HepG2 (cell line): ENCODE data around the gene RIPK1. TPM values are rescaled to one million over a fixed set of nuclear protein-coding genes. Genes with fewer than 3 reads are reported as not detected.

Experiments used
- AGO2 ChIP-seq: fragments of 200-400 bp; formaldehyde crosslinking; optimal IDR thresholded peaks from 2 replicates; pipeline ENCODE3; 2017; ENCODE audit warnings: mild to moderate bottlenecking, low read depth, low read length, moderate library complexity
- ARID5B ChIP-seq: IDR thresholded peaks from 2 replicates; pipeline ENCODE4 v1.4.0; 2020; ENCODE audit warnings: mild to moderate bottlenecking, missing genetic modification reagents
- ATF2 ChIP-seq: sonication (generic); formaldehyde crosslinking; IDR thresholded peaks from 2 replicates; pipeline ENCODE4 v1.4.0; 2020; ENCODE audit warnings: missing genetic modification reagents
- FOXA1 ChIP-seq, 2 experiments: fragments of 450-650 bp in 1 of 2; sonication (generic) in 1 of 2; formaldehyde crosslinking in 1 of 2; IDR thresholded peaks; 2 replicates each; pipeline versions ENCODE4 v1.4.0 to v1.6.1; 2016 to 2020; ENCODE audit warnings: missing genetic modification reagents in 1 of 2
- FOXK2 ChIP-seq: fragments of 450-650 bp; IDR thresholded peaks from 2 replicates; pipeline ENCODE4 v1.6.1; 2016
- HHEX ChIP-seq: IDR thresholded peaks from 2 replicates; pipeline ENCODE4 v1.6.1; 2016; ENCODE audit warnings: control low read depth
- HNRNPK ChIP-seq: fragments of 200-400 bp; formaldehyde crosslinking; IDR thresholded peaks from 2 replicates; pipeline ENCODE4 v1.6.1; 2018; ENCODE audit warnings: low read length, low read depth, moderate library complexity, mild to moderate bottlenecking; ENCODE audit not compliant: poor library complexity, severe bottlenecking
- KDM5B ChIP-seq: sonication (generic); formaldehyde crosslinking; IDR thresholded peaks from 2 replicates; pipeline ENCODE4 v1.4.0; 2020; ENCODE audit warnings: missing genetic modification reagents, mild to moderate bottlenecking, borderline replicate concordance
- MTERF4 ChIP-seq: sonication (generic); formaldehyde crosslinking; IDR thresholded peaks from 2 replicates; pipeline ENCODE4 v1.8.0; 2023; ENCODE audit warnings: mild to moderate bottlenecking, missing genetic modification reagents
- SIX4 ChIP-seq: sonication (generic); formaldehyde crosslinking; IDR thresholded peaks from 2 replicates; pipeline ENCODE4 v1.4.0; 2020; ENCODE audit warnings: missing genetic modification reagents
- SP2 ChIP-seq: sonication (generic); formaldehyde crosslinking; IDR thresholded peaks from 2 replicates; pipeline ENCODE4 v1.5.1; 2020; ENCODE audit warnings: mild to moderate bottlenecking, missing genetic modification reagents
- SRSF4 ChIP-seq: fragments of 200-400 bp; formaldehyde crosslinking; IDR thresholded peaks from one replicate; pipeline ENCODE4 v1.6.1; 2018; ENCODE audit warnings: mild to moderate bottlenecking, low read depth, low read length, moderate library complexity; ENCODE audit not compliant: poor library complexity, severe bottlenecking
- STAT5B ChIP-seq: sonication (generic); formaldehyde crosslinking; IDR thresholded peaks from 2 replicates; pipeline ENCODE4 v1.4.0; 2020; ENCODE audit warnings: missing genetic modification reagents
- TARDBP ChIP-seq: sonication (generic); formaldehyde crosslinking; IDR thresholded peaks from 2 replicates; pipeline ENCODE4 v1.8.0; 2022; ENCODE audit warnings: mild to moderate bottlenecking, missing genetic modification reagents
- TBX2 ChIP-seq: sonication (generic); formaldehyde crosslinking; IDR thresholded peaks from 2 replicates; pipeline ENCODE4 v1.5.0; 2020; ENCODE audit warnings: missing genetic modification reagents, mild to moderate bottlenecking, borderline replicate concordance
- XBP1 ChIP-seq: sonication (generic); formaldehyde crosslinking; IDR thresholded peaks from 2 replicates; pipeline ENCODE4 v1.5.0; 2020; ENCODE audit warnings: missing genetic modification reagents
- ZFP41 ChIP-seq: sonication (generic); formaldehyde crosslinking; IDR thresholded peaks from 2 replicates; pipeline ENCODE4 v1.4.0; 2020; ENCODE audit warnings: mild to moderate bottlenecking, missing genetic modification reagents, borderline replicate concordance
- ZMYM4 ChIP-seq: sonication (generic); formaldehyde crosslinking; IDR thresholded peaks from 2 replicates; pipeline ENCODE4 v1.8.1; 2023; ENCODE audit warnings: mild to moderate bottlenecking, missing genetic modification reagents
- ZNF296 ChIP-seq: sonication (generic); formaldehyde crosslinking; conservative IDR thresholded peaks from 2 replicates; pipeline ENCODE4 v1.5.0; 2020; ENCODE audit warnings: mild to moderate bottlenecking, missing genetic modification reagents
- ZNF652 ChIP-seq: IDR thresholded peaks from 2 replicates; pipeline ENCODE4 v1.6.1; 2016; ENCODE audit warnings: low read depth, borderline replicate concordance
- ZNF792 ChIP-seq: IDR thresholded peaks from 2 replicates; pipeline ENCODE4 v1.6.1; 2016
- ZNF83 ChIP-seq: sonication (generic); formaldehyde crosslinking; IDR thresholded peaks from 2 replicates; pipeline ENCODE4 v1.4.0; 2020; ENCODE audit warnings: missing genetic modification reagents, mild to moderate bottlenecking, borderline replicate concordance
- ZSCAN30 ChIP-seq: sonication (generic); formaldehyde crosslinking; IDR thresholded peaks from 2 replicates; pipeline ENCODE4 v1.5.0; 2020; ENCODE audit warnings: mild to moderate bottlenecking, missing genetic modification reagents
- polyA plus RNA-seq, 8 experiments: library from polyadenylated mRNA; depleted of rRNA in 3 of 8; stranded (reverse) in 7 of 8; unstranded in 1 of 8; fragments of >200 nt; fragmentation: Illumina TruSeq in 4 of 8; extraction: Trizol in 4 of 8; gene quantifications; 2 replicates each; pipeline versions ENCODE4 v1.2.1 to v1.2.3, GENCODE V29; 2011 to 2016; ENCODE audit warnings: low read depth in 4 of 8, missing spikeins in 1 of 8, mixed read lengths in 1 of 8; ENCODE audit not compliant: insufficient read depth in 1 of 8
- total RNA-seq, 5 experiments: library from RNA; depleted of rRNA; stranded (reverse); fragments of >200 nt; fragmentation: Illumina TruSeq; extraction: Trizol; gene quantifications; 2 replicates each; pipeline ENCODE4 v1.2.3, GENCODE V29; 2016; ENCODE audit warnings: low read depth in 1 of 5

Gene RIPK1
- total and polyA plus RNA-seq, 2 of the 13 experiments (the other 11 are each of a cell fraction or from before 2014, with no cell fraction given): 9.0 to 10.3 TPM

- TF ChIP-seq TARDBP (CRISPR knock-in tag) (no peak), ZSCAN30 (CRISPR knock-in tag) (no peak), MTERF4 (no peak; the same call in 1 of the 2 replicates), ARID5B (peak; percentile 74; the same call in 1 of the 2 replicates), KDM5B (CRISPR knock-in tag) (peak; percentile 84; the same call in 1 of the 2 replicates), HHEX (CRISPR knock-in tag) (no peak), XBP1 (CRISPR knock-in tag) (no peak), TBX2 (CRISPR knock-in tag) (peak; percentile 75), ZNF83 (CRISPR knock-in tag) (0 out of 2 replicates have a peak, but pooled peaks have one; percentile 71), ZNF652 (CRISPR knock-in tag) (no peak), AGO2 (peak; percentile 32), HNRNPK (no peak), ZNF296 (no peak), FOXK2 (no peak), SRSF4 (no peak), SIX4 (CRISPR knock-in tag) (0 out of 2 replicates have a peak, but pooled peaks have one; percentile 21), ZFP41 (CRISPR knock-in tag) (no peak), ZNF792 (CRISPR knock-in tag) (peak; percentile 46; the same call in 1 of the 2 replicates), ZMYM4 (peak; percentile 97), SP2 (no peak; the same call in 1 of the 2 replicates), ATF2 (peak; percentile 89; the same call in 1 of the 2 replicates), STAT5B (CRISPR knock-in tag) (no peak), FOXA1 (IDR thresholded peaks at IDR 0.05) (no peak), FOXA1 (CRISPR knock-in tag; IDR thresholded peaks at IDR 0.05) (0 out of 2 replicates have a peak, but pooled peaks have one; percentile 31)
These were observed 89.0 kb downstream of the RIPK1 start, which contains the start of gene TUBB2A (continued) for GRCh38 chr6:3157131-3157933.
